ENCODE results near the gene CDH13. TPM values are rescaled to one million over a fixed set of nuclear protein-coding genes. Genes with fewer than 3 reads are reported as not detected.
A peak's percentile ranks its signal among the peaks of the same experiment; 100 is the strongest.

Gene CDH13
- total and polyA plus RNA-seq, 10 of the 15 experiments (the other 5 are each of a cell fraction or from before 2014, with no cell fraction given) = under 0.01 to 0.05 TPM; not detected in 8

GRCh38 chr16:83701494-83701893 is 1074.7 kb downstream of the CDH13 start:
- in situ Hi-C loops (cut with MboI) (no loop called here), intact Hi-C loops (cut with micrococcal nuclease; ENCODE audit: unreplicated experiment) (no loop called here)
- ATAC-seq = 0 out of 3 replicates have a peak, but pooled peaks have one; percentile 32
- Histone ChIP-seq H3K27me3 (replicated peaks in 1 of 2; ENCODE audit: control insufficient read depth in 2 of 2, insufficient read depth in 2 of 2, low read length in 1 of 2) (no peaks in the 10 kb centered on the region), H3K9ac (ENCODE audit: control insufficient read depth, insufficient read depth, low read length) (no peak overlapping the region), H3K4me1 (ENCODE audit: control insufficient read depth, insufficient read depth, low read length) (no peaks in the 10 kb centered on the region), H3K27ac (ENCODE audit: control insufficient read depth, insufficient read depth) (no peak overlapping the region), H3K9me3 (replicated peaks; ENCODE audit: control insufficient read depth, insufficient read depth, low read length) (no peaks in the 10 kb centered on the region), H3K79me2 (ENCODE audit: control insufficient read depth, insufficient read depth, low read length) (no peaks in the 10 kb centered on the region), H3K4me2 (ENCODE audit: control insufficient read depth, insufficient read depth) (no peak overlapping the region), H2AFZ (ENCODE audit: control insufficient read depth, low read depth, low read length) (no peak overlapping the region), H3K36me3 (ENCODE audit: control insufficient read depth in 2 of 2, insufficient read depth in 2 of 2, low read length in 1 of 2) (no peaks in the 10 kb centered on the region), H4K20me1 (ENCODE audit: control insufficient read depth, insufficient read depth) (no peaks in the 10 kb centered on the region), H3K4me3 (no peak overlapping the region)
- no peak for FAIRE-seq
- ChIA-PET CTCF (no interaction called here), POLR2A (interaction anchor here (0.6 kb wide), 1 partner anchor 179 kb away, joined by 5 read pairs; no protein-coding TSS in a partner anchor), SMC1A (ENCODE audit: uncharacterized antibody, unreplicated experiment) (no interaction called here), RAD21 (ENCODE audit: unreplicated experiment) (no interaction called here)
- TF ChIP-seq EED (IDR thresholded peaks at IDR 0.05; ENCODE audit: low read depth) = no peak
- TF ChIP-seq, protein P1, sequence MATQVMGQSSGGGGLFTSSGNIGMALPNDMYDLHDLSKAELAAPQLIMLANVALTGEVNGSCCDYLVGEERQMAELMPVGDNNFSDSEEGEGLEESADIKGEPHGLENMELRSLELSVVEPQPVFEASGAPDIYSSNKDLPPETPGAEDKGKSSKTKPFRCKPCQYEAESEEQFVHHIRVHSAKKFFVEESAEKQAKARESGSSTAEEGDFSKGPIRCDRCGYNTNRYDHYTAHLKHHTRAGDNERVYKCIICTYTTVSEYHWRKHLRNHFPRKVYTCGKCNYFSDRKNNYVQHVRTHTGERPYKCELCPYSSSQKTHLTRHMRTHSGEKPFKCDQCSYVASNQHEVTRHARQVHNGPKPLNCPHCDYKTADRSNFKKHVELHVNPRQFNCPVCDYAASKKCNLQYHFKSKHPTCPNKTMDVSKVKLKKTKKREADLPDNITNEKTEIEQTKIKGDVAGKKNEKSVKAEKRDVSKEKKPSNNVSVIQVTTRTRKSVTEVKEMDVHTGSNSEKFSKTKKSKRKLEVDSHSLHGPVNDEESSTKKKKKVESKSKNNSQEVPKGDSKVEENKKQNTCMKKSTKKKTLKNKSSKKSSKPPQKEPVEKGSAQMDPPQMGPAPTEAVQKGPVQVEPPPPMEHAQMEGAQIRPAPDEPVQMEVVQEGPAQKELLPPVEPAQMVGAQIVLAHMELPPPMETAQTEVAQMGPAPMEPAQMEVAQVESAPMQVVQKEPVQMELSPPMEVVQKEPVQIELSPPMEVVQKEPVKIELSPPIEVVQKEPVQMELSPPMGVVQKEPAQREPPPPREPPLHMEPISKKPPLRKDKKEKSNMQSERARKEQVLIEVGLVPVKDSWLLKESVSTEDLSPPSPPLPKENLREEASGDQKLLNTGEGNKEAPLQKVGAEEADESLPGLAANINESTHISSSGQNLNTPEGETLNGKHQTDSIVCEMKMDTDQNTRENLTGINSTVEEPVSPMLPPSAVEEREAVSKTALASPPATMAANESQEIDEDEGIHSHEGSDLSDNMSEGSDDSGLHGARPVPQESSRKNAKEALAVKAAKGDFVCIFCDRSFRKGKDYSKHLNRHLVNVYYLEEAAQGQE (IDR thresholded peaks at IDR 0.05; ENCODE audit: low read depth, low read length) = peak; percentile 89
- TF ChIP-seq, protein P2, sequence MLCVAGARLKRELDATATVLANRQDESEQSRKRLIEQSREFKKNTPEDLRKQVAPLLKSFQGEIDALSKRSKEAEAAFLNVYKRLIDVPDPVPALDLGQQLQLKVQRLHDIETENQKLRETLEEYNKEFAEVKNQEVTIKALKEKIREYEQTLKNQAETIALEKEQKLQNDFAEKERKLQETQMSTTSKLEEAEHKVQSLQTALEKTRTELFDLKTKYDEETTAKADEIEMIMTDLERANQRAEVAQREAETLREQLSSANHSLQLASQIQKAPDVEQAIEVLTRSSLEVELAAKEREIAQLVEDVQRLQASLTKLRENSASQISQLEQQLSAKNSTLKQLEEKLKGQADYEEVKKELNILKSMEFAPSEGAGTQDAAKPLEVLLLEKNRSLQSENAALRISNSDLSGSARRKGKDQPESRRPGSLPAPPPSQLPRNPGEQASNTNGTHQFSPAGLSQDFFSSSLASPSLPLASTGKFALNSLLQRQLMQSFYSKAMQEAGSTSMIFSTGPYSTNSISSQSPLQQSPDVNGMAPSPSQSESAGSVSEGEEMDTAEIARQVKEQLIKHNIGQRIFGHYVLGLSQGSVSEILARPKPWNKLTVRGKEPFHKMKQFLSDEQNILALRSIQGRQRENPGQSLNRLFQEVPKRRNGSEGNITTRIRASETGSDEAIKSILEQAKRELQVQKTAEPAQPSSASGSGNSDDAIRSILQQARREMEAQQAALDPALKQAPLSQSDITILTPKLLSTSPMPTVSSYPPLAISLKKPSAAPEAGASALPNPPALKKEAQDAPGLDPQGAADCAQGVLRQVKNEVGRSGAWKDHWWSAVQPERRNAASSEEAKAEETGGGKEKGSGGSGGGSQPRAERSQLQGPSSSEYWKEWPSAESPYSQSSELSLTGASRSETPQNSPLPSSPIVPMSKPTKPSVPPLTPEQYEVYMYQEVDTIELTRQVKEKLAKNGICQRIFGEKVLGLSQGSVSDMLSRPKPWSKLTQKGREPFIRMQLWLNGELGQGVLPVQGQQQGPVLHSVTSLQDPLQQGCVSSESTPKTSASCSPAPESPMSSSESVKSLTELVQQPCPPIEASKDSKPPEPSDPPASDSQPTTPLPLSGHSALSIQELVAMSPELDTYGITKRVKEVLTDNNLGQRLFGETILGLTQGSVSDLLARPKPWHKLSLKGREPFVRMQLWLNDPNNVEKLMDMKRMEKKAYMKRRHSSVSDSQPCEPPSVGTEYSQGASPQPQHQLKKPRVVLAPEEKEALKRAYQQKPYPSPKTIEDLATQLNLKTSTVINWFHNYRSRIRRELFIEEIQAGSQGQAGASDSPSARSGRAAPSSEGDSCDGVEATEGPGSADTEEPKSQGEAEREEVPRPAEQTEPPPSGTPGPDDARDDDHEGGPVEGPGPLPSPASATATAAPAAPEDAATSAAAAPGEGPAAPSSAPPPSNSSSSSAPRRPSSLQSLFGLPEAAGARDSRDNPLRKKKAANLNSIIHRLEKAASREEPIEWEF (IDR thresholded peaks at IDR 0.05; ENCODE audit: insufficient replicate concordance, low read depth, low read length) = no peak
- no peak for DNase-seq (ENCODE audit: low read depth, low spot score)
- 57% methylated on average over 9 of the region's 9 CpGs for WGBS (ENCODE audit: insufficient coverage, insufficient replicate concordance, low lambda C conversion rate, missing lambda C conversion rate)
- BruUV-seq (replicated peaks) = no TSS peak
